Skeletal muscle cell (primary cell): ENCODE measurements around the gene SIX5.
"Not testable (repeated sequence)": the region's sequence is repeated elsewhere in the genome, so short reads cannot be mapped to it uniquely, and the experiment has no call there.

Source experiments
- DNase-seq: peaks from one replicate; pipeline ENCODE4 v3.0.0-alpha.2; 2010; ENCODE audit warnings: low read depth
- H3K4me3 ChIP-seq: 2 replicates; pipeline ENCODE4 v1.5.1; 2011; ENCODE audit warnings: low read depth, mild to moderate bottlenecking, control low read depth, low read length, moderate library complexity

SIX5 gene

DNA sequence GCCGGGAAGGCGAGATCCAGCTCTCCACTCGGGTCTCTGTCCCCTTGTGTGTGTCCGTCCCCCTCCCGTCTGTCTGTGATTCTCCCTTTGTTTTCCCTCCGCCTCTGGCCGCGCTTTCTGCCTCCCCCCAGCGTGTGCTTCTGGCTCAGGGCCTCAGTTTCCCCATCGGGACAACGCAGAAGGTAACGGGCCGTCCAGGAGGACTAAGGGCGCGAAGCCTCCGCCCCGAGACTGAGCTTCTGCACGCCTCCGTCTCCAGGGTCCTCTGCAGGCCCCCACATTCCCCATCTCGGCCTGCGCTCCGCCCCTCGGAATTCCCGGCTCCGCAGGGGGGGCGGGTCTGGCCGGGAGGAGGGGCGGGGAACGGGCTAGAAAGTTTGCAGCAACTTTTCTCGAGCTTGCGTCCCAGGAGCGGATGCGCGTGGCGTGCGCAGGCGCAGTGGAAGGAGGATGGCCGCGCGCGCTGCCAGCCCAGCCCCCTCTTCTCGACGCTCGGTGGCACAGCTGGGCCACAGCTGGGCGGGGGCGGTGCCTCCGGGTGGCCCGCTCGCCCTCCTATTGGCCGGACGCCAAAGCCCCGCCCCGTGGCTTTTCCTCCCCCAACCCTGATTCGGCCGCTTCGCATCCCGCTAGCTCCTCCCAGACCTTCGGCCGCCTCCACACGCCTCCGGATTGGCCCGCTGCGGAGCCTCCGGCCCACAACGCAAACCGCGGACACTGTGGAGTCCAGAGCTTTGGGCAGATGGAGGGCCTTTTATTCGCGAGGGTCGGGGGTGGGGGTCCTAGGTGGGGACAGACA, at the start of gene SIX5:
TSS of gene SIX5 (minus strand) at position 269 of the 799 bp plus-strand sequence. CDS start 408 bp downstream, outside the sequence.
- peak; percentile 94 for DNase-seq
- H3K4me3 ChIP-seq, result peak within 1 kb of the TSS; percentile 78

DNA sequence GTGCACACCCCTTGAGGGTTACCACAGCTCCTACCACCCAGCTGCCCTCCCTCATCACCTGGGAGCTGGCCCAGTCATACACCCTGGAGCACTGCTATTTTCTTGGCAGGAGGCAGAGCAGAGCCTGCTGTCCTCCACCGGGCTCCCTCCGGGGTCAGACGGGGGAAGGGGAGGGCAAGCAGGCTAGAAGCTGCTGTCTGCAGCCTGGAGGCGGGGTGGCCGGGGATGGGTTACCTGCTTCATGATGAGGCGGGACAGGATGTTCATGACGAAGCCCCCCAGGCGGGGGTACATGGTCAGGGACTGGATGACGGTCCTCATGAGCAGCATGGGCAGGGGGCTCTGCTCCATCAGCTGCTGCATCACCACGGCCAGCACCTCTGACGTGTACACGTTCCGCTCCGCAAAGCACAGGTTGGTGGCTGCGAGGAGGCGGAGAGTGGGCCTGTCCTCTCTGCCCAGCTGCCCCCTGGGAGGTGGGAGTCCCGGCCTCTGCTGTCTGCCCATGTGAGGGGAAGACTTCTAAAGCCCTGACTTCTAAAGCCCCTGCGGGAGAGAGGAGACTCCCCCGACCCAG, 48.8 kb upstream of the SIX5 start:
- no peak overlapping the region for H3K4me3 ChIP-seq

DNA sequence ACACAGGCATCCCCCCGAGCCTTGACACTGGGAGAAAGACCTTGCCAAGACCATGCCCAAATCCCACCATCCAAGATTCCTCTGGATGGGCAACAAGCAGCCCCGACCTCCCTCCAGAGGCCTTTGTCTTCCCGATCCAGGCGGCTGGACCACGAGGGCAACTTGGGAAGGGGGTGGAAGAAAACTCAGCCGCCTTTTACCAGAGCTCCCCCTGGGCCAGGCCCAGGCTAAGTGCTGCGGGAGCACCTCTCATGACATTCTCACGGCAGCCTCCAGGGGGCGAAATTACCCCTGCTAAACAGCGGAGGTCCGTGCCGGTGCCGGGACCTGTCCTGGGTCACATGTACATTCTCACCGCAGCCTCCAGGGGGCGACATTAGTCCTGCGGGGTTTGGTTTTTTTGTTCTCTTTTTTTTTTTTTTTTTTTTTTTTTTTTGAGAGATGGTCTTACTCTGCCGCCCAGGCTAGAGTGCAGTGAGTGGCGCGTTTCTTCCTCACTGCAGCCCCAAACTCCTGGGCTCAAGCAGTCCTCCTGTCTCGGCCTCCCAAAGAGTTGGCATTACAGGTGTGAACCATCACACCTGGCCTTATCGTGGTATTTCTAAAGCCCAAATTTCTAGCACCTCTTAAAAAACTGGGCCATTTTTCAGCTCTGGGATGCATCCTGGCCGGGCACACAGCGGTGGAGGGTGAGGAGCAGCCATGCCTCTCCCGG, 48.1 kb upstream of the SIX5 start:
- H3K4me3 ChIP-seq, result no peak overlapping the region

More for the DNA sequence above, 48.8 kb upstream of the SIX5 start:
- no peak for DNase-seq

DNA sequence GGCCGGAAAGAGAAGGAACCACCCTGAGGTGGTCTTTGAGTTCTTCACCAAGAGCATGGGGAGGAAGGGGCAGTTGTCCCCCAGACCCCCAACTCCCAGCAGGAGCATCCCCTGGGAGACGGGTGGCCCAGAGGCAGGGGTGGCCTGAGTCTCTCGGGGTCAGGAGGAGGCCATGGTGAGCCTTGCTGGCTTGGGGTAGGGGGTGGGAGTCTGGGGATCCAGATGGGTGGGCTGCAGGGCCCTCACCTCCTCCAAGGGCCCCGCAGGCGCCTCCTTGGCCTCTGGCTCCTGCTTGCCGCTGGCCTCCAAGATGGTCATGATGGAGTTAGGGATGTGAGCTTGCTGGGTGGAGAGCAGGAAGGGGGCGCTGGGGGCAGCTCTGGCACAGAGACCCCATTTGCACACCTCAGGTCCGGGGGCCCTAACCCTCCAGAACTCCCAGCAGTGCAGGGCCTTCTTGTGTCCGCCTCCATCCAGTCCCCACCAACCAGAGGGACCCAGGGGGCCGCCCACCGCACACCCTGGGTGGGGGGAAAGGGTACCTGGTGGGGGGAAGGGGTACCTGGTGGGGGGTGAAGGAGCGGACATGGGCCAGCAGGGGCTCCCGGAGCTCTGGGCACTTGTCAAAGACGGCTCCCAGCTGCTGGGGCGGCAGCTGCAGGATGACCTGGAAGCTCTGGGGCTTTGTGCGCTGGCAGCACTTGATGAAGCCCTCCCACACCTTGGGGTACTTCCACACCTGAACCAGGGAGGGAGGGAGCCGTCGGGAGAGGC, 47.4 kb upstream of the SIX5 start:
- no peak overlapping the region for H3K4me3 ChIP-seq
- DNase-seq, result no peak

More for the DNA sequence above, 48.1 kb upstream of the SIX5 start:
- DNase-seq, result peak; percentile 67

DNA sequence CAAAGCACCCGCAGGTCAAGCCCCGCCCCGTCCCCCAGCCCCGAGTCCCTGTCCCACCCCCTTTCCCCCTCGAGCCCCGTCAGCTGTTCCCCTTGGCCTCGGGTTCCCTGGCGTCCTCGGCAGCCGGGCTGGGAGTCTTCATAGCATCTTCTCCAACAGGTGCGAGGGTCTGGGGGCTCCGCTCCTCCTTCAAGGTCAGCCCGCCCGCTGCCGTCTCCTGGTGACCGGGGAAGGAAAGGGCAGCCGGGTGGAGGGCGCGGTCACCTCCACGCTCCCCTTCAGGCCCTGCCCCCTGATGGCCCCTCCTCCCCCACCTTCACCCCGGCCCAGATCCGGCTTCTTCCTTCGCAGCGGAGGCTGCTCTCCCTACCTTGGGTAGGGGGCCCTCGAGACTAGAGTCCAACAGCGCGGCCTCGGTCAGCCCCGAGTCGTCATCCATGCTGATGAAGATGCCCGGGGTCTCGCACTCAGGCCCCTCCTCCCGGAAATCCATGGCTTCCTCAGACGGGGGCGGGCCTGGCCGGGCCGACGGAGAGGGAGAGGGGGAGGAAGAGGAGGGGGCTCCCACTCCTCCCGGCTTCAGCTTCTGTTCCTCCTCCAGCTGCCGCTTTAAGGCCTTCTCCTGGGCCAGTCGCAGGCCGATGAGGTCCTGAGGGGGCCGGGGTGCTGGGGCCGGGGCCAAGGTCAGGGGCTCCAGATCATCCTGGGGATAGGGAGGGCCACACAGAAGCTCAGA, 46.6 kb upstream of the SIX5 start:
- H3K4me3 ChIP-seq, result peak overlapping the region; percentile 9
- DNase-seq, result no peak

DNA sequence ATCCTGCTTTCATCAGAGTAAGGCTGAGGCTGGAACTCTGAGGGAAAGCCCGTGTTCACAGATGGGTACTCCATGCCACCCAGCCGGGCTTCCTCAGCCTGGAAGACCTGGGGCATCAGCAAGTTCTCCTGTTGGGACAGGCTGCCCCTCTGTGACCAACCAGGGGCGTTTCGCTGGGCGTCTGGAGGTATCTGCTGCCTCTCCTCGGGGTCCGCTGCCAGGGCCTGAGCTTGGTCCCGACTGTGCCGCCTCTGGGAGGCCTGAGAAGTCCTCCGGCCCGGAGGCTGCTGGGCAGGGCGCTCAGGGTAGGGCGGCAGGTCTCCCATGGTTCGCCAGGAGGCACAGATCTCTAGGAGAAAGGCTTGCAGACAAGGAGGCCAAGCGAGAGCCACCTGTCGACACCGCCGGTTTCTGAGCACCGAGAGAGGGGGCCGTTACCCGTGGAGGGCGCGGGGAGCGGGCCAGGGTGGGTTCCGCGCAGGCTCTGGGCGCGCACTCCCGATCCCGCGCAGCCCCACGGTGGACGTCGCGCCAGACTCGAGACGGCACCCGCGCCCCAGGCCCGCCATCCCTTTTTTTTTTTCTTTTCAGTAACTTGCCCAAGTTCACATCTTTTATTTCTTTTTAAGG, 45.9 kb upstream of the SIX5 start, which contains the start of gene RSPH6A:
TSS of gene RSPH6A (minus strand) at position 458 of the 630 bp plus-strand sequence. CDS start at position 326, 132 bp downstream.
- DNase-seq, result no peak
- peak within 1 kb of the TSS; percentile 9 for H3K4me3 ChIP-seq

DNA sequence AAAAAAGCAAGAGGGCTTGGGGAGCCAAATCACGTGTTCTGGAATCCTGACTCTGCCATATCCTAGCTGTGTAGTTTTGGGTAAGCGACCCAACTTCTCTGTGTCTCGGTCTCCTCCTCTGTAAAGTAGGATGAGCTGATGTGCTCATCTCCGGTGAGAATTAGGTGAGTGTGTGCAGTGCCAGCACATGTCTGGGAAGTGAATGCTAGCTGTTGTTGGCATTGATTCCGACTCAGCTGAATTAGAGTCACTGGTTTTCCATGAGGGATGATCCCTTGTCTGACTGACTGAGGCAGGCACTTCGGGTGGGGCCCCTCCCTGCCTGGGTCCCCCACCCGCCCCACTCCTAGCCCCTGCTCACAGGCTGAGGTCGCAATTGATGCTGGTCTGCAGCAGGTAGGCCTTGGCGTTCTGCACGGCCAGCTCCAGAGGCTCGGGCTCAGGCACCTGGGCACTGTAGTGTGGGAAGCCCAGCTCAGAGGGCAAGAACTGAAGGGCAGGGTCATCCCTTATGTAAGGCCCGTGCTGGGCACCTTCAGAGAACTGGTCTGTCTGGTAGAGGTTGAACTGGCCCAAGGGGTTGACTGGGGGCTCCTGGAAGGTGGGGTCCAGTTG, 45.2 kb upstream of the SIX5 start:
- DNase-seq, result no peak
- H3K4me3 ChIP-seq, result no peak overlapping the region

DNA sequence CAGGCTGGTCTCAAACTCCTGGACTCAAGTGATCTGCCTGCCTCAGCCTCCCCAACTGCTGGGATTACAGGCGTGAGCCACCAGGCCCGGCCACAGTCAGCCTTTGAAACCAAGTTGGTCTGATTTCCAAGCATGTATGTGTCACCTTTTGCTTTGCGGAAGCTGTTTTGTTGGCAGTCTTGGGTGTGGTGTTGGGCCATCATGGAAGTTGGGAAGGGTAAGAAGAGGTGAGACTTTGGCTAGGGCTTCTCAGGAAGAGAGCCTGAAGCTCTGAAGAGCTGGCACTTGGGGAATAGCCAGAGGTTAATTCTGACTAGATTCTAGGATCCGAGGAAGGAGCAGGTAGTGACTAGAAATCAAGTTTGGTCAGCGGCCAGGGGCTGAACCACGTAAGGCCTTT, 43.2 kb upstream of the SIX5 start:
- DNase-seq, result no peak
- no peak overlapping the region for H3K4me3 ChIP-seq

DNA sequence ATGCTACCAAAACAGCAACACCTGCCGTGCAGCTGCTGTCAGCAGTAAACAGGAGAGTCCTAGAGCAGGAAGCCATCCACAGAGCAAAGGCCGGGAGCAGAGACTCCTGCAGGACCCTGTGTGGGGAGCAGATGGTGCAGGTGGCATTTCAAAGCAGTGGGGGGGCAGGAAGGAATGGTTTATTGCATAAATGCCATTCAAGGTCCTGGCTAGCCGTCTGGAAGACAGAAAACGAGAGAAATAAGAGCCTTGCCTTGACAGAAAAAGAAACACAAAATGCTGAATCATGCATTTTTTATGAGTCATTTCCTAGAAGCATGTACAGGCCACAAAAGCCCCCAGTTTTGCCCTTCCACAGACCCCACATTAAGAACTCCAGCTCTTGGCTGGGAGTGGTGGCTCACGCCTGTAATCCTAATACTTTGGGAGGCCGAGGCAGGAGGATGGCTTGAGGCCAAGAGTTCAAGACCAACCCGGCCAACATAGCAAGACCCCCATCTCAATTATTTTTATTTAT, 40.6 kb upstream of the SIX5 start:
- peak; percentile 45 for DNase-seq
- no peak overlapping the region for H3K4me3 ChIP-seq

DNA sequence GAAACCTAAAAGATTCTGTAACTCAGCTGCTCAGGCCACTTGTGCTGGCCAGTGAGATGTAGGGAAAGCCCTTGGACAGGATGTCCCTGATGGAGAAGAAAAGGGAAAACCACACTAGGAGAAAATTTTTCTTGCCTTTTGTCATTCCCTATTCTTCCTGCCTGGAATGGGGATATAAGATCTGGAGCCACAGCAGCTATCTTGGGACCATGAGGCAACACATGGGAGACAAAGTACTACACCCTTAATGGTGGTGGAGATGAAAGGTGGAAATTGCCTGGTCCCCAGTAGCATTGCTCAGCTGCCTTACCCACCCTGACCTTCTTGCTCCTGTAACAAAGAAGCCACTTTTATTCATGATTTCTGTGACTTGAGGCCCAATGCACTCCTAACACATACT, 36.7 kb upstream of the SIX5 start:
- no peak for DNase-seq
- H3K4me3 ChIP-seq, result no peak overlapping the region

DNA sequence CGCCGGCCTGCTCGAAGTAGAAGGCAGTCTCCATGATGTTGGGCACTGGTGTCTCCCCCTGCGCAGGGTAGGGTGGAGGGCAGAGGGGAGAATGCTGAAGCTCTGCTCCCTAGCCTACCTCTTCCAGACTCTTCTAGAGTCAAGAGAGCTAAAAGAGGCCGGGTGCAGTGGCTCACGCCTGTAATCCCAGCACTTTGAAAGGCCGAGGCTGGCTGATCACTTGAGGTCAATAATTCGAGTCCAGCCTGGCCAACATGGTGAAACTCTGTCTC, 35.8 kb upstream of the SIX5 start:
- H3K4me3 ChIP-seq, result no peak overlapping the region
- DNase-seq, result no peak

DNA sequence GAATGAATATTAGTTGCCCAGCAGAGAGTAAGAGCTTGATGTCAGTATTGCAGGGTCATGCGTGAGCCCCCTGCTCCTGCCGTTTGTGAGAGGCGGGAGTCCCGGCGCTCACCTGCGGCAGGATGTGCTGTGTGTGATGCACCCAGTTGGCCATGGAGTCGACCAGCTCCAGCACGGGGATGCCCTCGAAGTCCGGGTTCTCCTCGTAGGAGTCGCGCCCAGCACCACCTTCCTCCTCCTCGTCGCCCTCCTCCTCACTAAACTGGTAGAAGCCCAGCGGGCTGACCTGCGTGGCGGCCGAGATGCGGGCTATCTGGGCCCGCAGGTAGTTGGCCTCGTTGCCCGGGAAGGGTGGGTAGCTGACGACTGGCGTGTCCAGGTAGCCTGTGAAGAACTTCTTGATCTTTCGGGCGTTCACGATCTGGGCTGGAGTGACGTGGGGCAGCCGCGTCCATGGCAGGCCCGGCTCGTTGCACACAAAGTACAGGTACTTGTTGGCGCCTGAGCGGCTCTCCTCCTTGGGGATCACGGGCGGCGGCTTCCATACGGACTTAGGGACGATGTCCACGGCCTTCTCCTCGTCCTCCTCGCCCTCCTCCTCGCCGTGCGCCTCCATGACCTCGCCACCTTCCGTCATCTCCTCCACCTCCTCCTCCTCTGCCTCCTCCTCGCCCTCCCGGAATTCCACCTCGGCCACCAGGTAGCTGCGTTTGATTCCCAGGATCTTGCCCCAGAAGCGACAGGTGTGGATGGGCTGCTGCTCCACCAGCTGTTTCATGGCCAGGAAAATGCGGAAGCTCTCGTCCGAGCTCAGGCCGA, 35.3 kb upstream of the SIX5 start:
- DNase-seq, result no peak
- H3K4me3 ChIP-seq, result no peak overlapping the region

DNA sequence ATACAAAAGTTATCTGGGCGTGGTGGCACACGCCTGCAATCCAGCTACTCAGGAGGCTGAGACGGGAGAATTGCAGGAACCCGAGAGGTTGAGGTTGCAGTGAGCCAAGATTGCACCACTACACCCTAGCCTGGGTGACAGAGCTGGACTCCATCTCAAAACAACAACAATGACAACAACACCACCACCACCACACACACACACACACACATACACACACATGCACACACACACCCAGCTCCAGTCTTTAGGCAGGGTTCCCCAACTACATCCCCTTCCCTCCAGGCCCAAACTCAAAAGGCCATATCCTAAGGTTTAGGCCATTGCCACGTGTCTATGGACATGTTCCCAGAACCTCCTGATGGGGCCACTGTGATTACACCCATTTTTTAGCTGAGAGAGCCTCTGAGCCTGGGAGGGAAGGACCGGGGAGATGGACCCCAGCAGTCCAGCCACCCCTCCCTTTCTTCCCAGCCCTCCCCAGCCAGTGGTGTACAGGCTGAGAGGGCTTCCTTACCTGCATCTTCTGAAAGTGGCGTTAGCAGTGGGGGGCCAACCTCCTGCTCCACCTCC, 32.6 kb upstream of the SIX5 start:
- DNase-seq, result no peak
- no peak overlapping the region for H3K4me3 ChIP-seq

DNA sequence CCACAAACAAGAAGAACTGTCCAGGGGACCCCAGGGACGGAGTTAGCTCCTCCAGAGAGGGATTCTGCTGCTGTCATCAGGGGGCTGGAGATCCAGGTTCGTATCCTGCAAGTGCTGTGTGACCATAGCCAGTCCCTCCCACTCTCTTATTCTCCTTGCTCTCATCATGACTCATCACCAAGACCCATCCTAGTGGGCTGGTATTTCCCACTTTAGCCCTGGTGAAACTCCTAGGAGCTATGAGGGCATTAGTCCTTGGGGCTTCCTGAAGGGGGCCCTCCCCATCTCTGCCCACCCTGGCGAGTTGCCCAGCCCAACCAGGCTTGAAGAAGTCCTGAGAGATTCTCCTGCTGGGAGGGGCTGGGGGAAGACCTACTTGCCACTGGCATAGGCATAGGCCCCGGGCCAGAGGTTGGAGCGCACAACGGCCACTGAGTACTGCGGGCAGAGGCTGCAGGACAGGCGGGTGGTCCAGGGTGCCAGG, 31.1 kb upstream of the SIX5 start:
- no peak overlapping the region for H3K4me3 ChIP-seq
- DNase-seq, result no peak

DNA sequence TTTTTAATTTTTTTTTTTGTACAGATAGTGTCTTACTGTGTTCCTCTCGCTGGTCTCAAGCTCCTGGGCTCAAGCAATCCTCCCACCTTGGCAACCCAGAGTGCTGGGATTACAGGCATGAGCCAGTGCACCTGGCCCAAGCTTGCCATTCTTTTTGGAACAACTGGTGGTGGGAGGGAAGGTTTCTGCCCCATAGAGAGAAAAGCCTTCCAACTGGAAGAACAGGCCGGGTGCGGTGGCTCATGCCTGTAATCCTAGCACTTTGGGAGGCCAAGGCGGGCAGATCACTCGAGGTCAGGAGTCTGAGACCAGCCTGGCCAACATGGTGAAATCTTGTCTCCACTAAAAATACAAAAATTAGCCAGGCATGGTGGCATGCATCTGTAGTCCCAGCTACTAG, 30.5 kb upstream of the SIX5 start:
- not testable (repeated sequence) for DNase-seq, H3K4me3 ChIP-seq

DNA sequence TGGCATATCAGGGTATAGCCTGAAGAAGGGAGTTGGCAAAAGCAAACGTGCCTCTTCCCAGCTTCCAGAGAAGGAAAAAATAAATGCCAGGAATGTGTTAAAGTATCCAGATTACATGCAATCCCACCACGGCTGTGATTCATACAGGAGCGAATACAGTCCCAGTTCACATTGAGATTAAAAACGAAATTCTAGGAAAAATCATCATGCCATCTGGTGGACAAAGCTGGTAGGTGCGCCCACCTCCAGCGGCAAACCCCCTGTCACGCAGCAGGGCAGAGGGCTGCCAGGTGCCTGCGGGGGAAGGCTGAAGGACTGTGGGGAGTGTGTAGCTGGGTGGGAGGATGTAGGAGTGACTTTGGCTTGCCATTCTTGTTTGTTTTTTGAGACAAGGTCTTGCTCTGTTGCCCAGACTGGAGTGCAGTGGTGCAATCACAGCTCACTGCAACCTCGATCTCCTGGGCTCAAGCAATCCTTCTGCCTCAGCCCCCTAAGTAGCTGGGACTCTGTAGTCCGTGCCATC, 30.0 kb upstream of the SIX5 start:
- no peak for DNase-seq
- H3K4me3 ChIP-seq, result no peak overlapping the region

DNA sequence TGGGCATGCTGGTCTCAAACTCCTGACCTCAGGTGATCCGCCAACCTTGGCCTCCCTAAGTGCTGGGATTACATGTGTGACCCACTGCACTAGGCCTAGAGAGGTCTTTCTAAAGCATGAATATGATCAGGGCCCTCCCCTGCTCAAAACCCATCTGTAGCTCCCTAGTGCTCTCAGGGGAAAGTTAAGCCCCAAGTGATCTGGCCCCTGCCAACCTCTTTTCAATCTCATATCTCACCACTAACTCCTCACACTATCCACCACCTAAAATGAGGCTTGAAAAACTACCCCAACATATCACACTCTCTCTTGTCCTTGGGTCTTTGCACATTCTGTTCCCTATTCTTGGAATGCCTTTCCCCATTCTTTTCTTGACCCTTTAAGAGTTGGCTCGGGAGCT, 25.6 kb upstream of the SIX5 start:
- H3K4me3 ChIP-seq, result no peak overlapping the region
- DNase-seq, result no peak
